Cardiac muscle cell (in vitro differentiated cells and primary cell): ENCODE results near the gene PHPT1. TPM values are rescaled to one million over a fixed set of nuclear protein-coding genes. Genes with fewer than 3 reads are reported as not detected.

Experiments
- DNase-seq, 2 donors: peaks; one replicate each; pipeline versions ENCODE4 v3.0.0 to v3.0.0-alpha.2; 2010 to 2017; ENCODE audit warnings: low read depth in 1 of 2, low spot score in 1 of 2
- H3K27ac ChIP-seq: fragments of 200-600 bp; sonication (generic); 2 replicates; pipeline ENCODE4 v1.5.1; 2016
- H3K27me3 ChIP-seq: fragments of 200-600 bp; sonication (generic); 2 replicates; pipeline ENCODE4 v1.6.0; 2016; ENCODE audit warnings: control low read depth
- H3K36me3 ChIP-seq: fragments of 200-600 bp; sonication (generic); 2 replicates; pipeline ENCODE4 v1.5.1; 2016; ENCODE audit warnings: control low read depth
- H3K4me1 ChIP-seq: fragments of 200-600 bp; sonication (generic); 2 replicates; pipeline ENCODE4 v1.8.1; 2017; ENCODE audit warnings: low read depth, mild to moderate bottlenecking, mixed run types
- H3K4me3 ChIP-seq: fragments of 200-600 bp; sonication (generic); 2 replicates; pipeline ENCODE4 v1.5.1; 2016; ENCODE audit warnings: mild to moderate bottlenecking
- H3K9me3 ChIP-seq: fragments of 200-600 bp; sonication (generic); 2 replicates; pipeline ENCODE4 v1.5.1; 2017; ENCODE audit warnings: low read depth, mild to moderate bottlenecking, control low read depth
- polyA plus RNA-seq: library from polyadenylated mRNA; unstranded; fragments of >200 nt; fragmentation: Nextera tagmentation; extraction: Ambion mirVana; gene quantifications from 2 replicates; pipeline ENCODE4 v1.2.1, GENCODE V29; 2016
- total RNA-seq: library from RNA; depleted of rRNA; stranded (reverse); fragments of >200 nt; gene quantifications from 2 replicates; pipeline ENCODE4 v1.2.3, GENCODE V29; 2016
- TF ChIP-seq, protein P1 (sequence below): IDR thresholded peaks from 2 replicates; pipeline ENCODE4 v1.5.1; 2012; ENCODE audit warnings: low read depth, mild to moderate bottlenecking, low read length

Gene PHPT1
- total and polyA plus RNA-seq, 2 experiments from 2014 or later = 185 to 565 TPM

DNA sequence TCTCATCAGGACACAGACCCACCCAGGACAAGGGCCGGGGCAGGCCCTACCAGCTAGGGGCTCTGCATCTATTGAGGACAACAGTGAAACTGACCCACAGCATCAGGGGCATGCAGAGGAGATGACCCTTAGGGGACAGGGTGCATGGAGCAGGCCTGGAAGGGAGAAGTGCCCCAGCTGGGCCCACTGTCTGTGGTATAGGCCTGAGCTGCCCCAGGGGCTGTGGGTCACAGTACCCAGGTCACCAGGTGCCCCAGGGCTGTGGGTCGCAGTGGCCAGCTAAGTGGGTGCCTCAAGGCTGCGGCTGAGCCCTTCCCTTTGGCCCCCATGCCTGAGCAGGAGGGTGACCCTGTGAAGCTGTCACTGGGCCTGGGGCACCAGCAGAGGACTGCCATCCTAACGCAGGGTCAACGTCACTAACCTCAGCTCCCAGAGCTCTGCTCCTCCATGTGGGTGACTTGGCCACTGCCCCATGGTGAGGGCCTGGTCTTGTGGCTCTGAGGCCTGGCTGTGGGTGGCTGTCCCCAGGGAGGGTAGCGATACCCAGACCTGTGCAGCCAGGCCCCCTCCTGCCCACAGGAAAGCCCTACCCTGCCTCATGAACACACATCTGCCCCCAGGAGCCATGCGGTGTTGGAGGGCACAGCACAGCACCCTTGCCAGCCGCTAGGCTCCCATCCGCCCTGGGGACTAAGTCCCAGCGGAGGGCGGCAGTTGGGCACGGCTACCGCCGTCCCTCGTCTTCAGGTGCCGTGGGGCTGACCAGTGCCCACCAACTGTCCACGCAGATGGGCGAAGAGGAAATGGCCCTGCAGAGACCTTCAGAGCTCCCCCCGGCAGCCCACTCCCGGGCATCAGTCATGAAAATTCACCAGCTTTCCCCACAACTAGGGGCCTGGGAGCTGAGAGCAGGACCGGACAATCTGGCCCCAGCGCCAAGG lies 12.0 kb downstream of the PHPT1 start:
- H3K4me1 ChIP-seq = peaks cover 5% of the 10 kb centered on the region
- H3K27me3 ChIP-seq = no peaks in the 10 kb centered on the region
- no peak overlapping the region for H3K4me3 ChIP-seq
- no peaks in the 10 kb centered on the region for H3K9me3 ChIP-seq
- peaks cover 19% of the 10 kb centered on the region for H3K36me3 ChIP-seq
- DNase-seq = no peak
- H3K27ac ChIP-seq = no peak overlapping the region
- TF ChIP-seq, protein P1, sequence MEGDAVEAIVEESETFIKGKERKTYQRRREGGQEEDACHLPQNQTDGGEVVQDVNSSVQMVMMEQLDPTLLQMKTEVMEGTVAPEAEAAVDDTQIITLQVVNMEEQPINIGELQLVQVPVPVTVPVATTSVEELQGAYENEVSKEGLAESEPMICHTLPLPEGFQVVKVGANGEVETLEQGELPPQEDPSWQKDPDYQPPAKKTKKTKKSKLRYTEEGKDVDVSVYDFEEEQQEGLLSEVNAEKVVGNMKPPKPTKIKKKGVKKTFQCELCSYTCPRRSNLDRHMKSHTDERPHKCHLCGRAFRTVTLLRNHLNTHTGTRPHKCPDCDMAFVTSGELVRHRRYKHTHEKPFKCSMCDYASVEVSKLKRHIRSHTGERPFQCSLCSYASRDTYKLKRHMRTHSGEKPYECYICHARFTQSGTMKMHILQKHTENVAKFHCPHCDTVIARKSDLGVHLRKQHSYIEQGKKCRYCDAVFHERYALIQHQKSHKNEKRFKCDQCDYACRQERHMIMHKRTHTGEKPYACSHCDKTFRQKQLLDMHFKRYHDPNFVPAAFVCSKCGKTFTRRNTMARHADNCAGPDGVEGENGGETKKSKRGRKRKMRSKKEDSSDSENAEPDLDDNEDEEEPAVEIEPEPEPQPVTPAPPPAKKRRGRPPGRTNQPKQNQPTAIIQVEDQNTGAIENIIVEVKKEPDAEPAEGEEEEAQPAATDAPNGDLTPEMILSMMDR = no peak

DNA sequence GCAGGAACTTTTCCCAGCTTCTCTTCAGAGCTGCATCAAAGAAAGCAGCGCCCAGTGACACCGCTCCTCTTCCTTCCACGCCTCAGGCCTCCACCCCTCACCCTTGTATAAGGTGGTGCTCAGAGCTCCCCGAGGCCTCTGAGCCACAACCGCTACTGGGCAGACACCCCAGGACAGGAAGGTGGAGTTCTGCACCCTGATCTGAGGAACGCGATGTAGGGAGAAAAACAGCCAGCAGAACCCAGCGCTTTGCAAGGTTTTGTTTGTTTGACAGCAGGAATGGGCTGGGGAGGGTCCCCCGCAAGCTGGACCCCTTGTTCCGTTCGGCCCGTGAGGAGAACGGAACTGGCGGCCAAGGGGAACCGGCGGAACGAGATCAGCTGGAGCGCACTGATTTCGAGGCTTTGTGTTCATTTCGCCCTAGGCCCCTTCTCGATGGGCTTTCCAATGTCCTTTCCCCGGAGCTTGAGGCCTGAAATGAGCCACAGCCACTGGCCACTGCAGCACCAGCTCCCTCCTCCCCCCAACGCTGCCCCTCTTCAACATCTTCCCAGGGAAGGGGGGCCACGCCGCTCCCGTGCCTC lies 12.8 kb downstream of the PHPT1 start:
- DNase-seq = no peak
- peaks cover 19% of the 10 kb centered on the region for H3K36me3 ChIP-seq
- no peaks in the 10 kb centered on the region for H3K27me3 ChIP-seq
- no peaks in the 10 kb centered on the region for H3K9me3 ChIP-seq
- no peak overlapping the region for H3K27ac ChIP-seq
- TF ChIP-seq, protein P1 = no peak
- H3K4me3 ChIP-seq = no peak overlapping the region
- peaks cover 5% of the 10 kb centered on the region for H3K4me1 ChIP-seq

DNA sequence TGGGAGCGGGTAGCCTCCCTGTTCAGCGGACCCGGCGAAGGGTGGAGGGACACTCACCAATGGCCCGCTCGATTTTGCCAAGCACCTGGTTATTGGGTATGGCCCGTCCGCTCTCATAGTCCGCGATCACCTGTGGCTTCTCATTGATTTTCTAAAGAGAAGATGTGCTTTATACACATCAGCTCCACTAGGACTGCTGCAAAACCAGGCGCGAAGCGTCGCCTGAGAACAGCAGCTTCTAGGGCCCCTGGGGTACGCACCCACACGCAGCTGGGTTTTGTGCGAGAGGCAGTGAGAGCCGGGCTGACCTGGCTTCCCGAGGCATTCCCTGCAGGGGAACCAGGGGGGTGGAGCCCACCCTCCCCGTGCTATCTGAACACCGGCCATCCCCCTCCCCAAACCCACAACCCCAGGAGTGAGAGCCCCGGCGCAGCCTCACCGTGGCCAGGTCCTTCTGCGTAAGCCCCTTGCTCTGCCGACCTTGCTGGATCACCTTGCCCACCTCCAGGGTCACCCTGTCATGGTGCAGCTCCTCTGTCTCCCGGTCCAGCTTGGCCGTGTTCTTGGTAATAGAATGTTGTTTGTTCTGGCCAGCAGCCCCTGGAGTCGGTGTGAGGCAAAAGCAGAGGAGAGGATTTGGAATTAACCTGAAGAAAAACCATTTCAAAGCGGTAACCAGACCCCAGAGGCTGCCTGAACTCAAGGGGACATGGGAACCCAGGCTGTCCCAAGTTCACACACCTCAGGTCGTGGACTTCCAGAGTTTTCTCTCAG lies 13.8 kb downstream of the PHPT1 start:
- H3K9me3 ChIP-seq = no peaks in the 10 kb centered on the region
- H3K4me1 ChIP-seq = peaks cover 5% of the 10 kb centered on the region
- no peak for DNase-seq
- no peak overlapping the region for H3K4me3 ChIP-seq
- H3K27ac ChIP-seq = no peak overlapping the region
- no peaks in the 10 kb centered on the region for H3K27me3 ChIP-seq
- TF ChIP-seq, protein P1 = no peak
- peaks cover 19% of the 10 kb centered on the region for H3K36me3 ChIP-seq

DNA sequence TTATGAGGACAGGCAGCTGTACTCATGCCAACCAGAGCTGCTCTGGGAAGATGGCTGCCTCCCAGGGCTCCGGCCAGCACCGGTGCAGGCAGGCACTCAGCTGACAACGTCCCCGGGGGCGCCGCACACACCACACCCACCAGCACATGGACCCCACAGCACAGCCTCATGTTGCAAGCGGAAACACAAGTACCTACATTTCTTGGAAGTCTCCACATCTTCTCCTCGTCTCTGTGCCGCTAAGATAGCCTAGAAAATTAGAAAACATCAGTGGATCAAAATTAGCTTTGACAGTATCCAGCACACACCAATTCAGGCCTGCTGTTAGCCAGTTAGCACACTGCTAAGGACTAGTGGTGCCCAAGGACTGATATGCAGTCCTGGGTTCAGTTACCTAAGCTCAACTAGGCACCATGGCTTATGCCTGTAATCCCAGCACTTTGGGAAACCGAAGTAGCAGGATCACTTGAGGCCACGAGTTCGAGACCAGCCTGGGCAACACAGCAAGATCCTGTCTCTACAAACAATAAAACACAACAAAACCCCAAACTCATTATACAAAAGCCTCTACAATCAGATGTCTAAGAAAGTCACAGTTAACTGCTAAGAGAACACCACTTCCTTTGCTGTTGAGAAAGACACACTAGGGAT lies 14.5 kb downstream of the PHPT1 start:
- no peak for DNase-seq
- Histone ChIP-seq H3K9me3 (no peaks in the 10 kb centered on the region), H3K36me3 (peaks cover 19% of the 10 kb centered on the region), H3K4me3 (no peak overlapping the region), H3K4me1 (peaks cover 5% of the 10 kb centered on the region), H3K27ac (no peak overlapping the region), H3K27me3 (no peaks in the 10 kb centered on the region)
- TF ChIP-seq, protein P1 = no peak
